ENCODE data around the gene CD28.

DNA sequence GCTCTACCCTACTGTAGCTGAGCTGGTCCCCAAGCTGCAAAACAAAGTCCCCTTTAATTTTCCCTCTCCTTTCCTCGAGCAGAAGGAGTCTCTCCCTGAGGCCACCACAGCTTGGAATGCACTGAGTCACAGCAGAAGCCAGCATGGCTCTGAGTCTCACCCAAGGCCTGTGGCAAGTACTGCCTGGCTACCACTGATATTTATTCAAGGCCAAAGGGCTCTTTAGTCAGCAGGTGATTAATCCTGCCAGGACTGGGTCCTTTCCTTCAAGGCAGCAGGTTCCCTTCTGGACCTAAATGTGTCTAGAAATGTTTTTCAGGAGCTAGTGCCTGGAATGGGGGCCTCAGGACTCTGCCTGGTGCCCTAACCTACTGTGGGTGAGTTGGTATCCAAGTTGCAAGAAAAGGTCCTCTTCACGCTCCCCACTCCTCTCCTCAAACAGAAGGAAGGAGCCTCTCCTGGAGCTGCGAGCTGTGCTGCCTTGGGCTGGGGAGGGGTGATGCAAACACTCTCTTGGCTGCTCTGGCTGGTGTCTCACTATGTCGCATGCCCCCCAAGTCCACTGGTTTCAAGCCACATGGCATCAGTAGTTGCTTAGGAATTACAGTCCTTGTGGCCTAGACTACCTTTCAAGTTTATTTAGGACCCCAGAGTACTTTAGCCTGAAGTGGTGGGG lies 53.4 kb downstream of the CD28 start:
- TF ChIP-seq, protein P1, sequence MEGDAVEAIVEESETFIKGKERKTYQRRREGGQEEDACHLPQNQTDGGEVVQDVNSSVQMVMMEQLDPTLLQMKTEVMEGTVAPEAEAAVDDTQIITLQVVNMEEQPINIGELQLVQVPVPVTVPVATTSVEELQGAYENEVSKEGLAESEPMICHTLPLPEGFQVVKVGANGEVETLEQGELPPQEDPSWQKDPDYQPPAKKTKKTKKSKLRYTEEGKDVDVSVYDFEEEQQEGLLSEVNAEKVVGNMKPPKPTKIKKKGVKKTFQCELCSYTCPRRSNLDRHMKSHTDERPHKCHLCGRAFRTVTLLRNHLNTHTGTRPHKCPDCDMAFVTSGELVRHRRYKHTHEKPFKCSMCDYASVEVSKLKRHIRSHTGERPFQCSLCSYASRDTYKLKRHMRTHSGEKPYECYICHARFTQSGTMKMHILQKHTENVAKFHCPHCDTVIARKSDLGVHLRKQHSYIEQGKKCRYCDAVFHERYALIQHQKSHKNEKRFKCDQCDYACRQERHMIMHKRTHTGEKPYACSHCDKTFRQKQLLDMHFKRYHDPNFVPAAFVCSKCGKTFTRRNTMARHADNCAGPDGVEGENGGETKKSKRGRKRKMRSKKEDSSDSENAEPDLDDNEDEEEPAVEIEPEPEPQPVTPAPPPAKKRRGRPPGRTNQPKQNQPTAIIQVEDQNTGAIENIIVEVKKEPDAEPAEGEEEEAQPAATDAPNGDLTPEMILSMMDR (IDR thresholded peaks at IDR 0.05; ENCODE audit: poor library complexity, severe bottlenecking), result no peak
- TF ChIP-seq EZH2 (IDR thresholded peaks at IDR 0.05; ENCODE audit: borderline replicate concordance, insufficient read depth, low read length, poor library complexity, severe bottlenecking) (no peak), POLR2AphosphoS5 (IDR thresholded peaks at IDR 0.05) (no peak)

All from neural cell (in vitro differentiated cells).